Cortex of kidney (tissue), 1 donor: ENCODE measurements around the gene DNMT1.

Experiments
- DNase-seq: peaks from one replicate; lab custom pipeline; 2025; lab: John Stamatoyannopoulos, UW

The DNMT1 gene

DNA sequence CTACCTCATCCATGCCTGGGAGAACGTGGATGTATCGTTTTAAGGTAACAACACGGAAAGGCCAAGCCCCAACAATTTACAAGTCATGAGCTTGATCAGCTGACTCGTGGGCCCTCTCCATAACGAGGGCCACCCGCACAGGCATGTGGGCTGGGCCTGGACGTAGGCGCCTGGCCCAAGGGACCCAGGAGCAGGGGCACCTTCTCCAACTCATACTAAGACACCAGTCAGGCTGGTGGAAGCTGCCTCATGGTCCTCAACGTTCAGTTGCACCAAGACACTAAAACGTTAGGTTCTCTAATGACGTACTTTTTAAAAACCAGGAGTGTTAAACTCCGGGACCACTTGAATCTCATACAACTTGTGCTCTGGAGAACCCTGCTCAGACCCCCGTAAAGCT lies 53.3 kb downstream of the DNMT1 start:
- DNase-seq = no peak

DNA sequence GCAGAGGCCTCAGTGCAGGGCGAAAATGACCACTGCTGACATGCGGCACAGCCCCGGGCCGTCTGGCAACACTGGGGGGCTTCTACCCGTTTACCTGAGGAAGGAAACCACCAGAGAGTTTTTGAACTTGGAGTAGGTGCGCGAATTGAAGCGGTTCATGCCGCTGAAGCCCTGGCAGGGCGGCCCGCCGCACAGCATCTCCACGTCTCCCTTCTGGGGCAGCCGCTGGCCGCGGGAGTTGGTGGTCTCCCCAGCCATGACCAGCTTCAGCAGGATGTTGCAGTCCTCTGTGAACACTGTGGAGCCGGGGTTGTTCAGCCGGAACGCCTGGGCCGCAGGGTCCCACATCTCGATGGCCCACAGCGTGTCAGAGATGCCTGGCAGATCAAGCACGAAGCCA lies 54.8 kb downstream of the DNMT1 start:
- no peak for DNase-seq

DNA sequence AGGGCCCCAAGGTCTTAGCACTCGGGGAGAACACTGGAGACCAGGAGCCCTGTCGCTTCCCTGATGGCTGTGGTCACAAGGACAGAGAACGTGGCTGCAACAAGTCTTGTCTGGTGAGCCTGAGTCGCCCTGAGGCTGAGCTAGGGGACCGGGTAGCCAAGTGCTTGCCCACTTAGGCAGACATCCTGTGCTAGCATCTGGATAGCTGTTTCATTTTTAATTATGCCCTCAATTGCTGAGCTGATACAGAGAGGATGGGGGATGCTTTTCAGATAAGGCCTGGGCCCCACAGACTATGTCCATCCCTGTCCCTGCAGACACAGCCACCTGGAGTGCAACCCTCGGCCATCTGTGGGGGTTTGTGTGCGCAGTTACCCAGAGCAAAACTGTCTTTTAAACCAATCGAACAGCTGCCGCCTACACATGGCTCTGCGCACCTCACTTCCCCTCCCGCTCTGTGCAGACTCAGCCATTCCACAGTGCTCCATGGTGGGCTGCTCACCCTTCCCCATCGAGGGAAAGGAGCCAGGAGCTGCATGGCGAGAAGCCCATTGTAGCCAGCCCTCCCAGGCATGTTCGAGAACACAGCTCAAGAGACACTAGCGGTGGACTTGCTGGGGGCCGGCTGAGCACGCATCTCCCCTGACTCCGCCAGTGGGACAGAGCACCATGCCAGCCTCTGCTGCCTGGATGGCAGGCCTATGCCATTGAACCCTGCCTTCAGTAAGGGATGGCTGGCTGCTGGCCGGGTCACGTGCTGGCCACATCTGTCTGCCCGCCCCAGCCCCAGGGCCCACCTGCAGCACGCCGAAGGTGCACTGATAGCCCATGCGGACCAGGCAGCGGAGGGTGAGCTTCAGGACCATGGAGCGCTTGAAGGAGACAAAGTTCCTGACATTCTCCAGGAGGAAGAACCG lies 55.6 kb downstream of the DNMT1 start:
- no peak for DNase-seq

DNA sequence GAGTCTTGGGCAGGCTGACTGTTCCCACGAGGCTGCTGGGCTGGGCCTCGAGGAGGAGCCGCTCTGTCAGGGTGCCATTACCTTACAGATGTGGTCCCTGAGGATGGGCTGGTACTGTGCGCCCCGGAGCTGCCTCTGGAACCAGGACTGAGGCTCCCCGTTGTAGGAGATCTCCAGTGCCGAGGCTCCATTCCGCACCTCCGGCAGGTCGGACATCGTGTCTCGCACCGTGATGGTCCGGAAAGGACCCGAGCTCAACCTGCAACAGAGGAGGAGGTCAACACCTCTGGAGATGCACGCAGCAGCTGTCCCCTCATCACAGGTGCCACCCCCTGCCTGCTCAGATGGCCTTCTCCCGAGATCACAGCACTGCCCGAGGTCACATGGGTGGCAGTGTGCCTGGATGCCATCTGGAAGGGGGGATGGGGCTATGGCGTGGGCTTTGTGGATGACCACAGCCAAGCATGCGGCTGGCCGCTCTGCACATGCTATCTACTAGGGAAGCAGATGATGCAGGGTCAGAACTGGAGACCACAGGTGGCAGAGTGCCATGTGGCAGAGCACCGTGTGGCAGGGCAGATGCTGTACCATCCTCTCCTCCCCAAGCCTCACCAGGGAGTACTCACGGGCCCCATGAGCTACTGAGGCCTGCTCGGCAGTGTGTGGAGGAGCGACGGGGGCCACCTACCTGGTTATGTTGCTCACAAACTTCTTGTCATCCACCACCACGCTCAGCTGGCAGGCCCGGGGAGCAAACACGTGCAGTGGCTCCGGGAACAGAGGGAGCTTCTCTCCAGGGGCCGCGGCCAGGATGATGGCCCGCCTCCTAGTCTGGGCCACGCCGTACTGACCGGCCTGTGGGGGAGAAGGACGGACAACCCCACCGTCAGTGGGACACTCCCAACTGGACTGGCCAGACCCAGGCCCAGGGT lies 56.7 kb downstream of the DNMT1 start:
- DNase-seq = no peak

DNA sequence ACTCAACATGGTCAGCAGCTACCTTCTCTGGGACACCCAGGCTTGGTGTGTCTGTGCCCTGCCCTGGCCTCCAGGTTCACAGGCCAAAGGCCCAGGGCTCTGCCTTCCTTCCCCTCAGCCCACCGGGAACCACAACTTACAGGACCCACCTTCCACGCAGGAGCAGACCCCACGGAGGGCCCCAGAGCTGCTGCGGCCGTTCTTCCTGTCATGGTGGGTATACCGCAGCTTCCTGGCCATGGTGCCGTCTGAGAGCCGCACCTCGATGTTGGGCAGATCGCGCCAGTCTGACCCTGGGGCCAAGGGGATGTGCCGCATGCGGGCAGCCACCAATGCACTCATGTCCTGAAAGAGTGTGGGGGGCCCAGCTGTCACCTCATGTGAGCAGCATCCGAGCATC lies 57.8 kb downstream of the DNMT1 start:
- DNase-seq = no peak

DNA sequence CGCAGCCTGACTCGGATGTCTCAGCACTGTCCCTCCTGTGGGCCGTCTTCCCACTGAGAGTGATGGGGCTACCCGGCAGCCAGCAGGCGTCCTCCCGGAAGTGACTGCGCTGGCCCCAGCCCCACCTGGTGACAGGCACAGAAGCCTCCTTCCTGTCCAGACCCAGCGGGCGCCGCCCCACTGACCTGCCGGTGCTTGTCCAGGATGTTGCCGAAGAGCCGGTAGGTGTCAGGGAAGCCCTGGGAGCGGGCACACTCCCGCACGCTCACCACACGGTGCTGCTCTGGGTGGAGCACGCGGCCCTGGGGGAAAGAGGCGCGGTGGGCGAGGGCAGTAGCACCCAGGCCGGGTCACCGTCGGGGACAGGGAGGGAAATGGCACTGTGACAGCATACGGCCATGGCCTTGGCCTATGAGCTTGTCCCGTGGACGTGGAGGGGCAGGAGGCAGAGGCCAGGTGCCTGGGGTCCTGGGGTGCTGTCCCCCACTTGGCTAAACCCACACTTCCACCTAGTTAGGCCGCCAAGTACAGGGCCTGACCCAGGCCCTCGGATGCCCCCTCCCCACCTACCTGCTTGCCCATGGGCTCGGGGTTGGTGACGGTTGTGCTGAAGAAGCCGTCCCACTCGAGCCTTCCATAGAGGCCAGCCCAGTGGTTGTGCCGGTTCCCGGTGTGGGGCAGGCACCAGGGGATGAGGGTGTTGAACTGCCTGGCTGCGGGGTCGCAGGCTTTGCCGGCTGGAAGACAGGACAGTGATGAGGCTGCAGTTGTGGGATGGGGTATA lies 59.0 kb downstream of the DNMT1 start:
- no peak for DNase-seq

DNA sequence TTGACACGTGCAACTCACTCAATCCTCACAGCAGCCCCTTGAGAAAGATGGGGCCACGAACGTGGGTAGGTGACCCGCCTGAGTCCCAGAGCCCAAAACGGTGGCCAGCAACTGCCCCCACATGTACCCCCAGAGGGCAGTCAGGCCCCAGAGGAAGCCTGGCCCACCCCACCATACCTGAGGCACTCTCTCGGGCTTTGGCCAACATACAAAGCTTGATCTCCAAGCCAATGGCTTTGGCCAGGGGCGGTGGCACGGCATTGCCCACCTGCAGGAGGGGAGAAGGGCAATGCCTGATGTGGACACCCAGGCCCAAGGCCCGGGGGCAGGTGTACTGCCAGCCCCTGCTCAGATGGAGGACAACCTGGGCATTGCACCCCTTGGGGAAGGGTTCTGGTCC lies 60.7 kb downstream of the DNMT1 start:
- DNase-seq = no peak

DNA sequence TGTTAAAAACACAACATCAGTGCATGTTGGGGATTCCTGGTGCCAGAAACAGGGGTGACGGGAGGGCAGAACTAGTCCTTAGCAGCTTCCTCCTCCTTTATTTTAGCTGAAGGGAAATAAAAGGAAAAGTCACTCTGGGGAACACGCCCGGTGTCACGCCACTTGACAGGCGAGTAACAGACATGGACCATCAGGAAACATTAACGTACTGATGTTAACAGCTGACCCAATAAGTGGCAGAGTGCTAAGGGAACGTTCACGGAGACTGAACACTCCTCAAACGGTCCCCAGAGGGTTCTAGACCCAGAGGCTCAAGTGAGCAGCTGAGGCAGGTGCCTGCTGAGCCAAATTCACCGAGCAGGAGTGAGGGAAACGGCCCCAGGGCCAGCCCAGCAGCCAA lies 61.2 kb downstream of the DNMT1 start:
- DNase-seq = no peak

DNA sequence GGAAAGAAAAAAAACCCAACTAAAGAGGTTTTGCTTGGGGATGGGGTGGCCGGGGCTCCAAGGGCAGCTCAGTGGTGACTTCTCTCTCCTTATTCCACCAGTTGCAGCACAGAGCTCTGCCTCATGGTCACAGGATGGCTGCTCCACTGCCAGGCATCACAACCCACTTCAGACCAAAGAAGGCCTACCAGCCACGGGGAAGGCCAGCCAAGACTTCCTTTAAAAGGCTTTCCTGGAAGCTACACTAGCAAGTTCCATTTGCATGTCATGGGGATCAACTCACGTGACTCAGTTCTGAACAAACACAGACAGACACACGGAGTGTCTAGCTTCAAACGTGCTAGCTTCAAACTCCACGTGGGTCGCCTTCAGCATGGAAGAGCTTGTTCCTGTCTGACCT lies 61.8 kb downstream of the DNMT1 start:
- no peak for DNase-seq

DNA sequence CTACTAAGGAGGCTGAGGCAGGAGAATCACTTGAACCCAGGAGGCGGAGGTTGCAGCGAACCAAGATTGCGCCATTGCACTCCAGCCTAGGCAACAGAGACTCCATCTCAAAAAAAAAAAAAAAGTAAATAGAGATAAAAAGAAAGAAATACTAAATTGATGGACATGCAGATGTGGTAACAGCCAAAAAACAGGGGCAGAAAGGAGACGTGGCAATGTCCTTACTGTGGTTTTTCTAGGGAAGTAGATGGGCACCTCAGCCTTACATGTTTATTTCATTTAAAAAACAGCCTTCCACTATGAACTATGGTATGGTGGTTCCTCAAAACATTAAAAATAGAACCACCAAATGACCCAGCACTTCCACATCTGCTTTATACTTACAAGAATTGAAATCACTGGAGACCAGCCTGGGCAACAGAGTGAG lies 68.5 kb downstream of the DNMT1 start:
- DNase-seq = no peak

DNA sequence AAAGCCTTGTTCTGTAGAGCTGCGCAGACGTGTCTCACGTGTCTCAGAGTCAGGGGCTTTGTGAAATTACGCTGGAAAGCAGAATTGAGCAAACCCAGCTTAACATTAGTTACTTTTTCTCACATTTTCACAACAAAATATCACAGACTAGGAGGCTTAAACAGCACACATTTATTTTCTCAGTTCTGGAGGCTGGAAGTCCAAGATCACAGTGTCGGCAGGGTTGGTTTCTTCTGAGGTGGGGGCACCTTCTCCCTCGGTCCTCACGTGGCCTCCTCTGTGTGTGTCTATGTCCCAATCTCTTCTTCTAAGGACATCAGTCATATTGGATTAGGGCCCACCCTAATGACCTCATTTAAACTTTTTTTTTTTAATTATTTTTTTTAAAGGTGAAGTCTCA lies 70.3 kb downstream of the DNMT1 start:
- DNase-seq = no peak

DNA sequence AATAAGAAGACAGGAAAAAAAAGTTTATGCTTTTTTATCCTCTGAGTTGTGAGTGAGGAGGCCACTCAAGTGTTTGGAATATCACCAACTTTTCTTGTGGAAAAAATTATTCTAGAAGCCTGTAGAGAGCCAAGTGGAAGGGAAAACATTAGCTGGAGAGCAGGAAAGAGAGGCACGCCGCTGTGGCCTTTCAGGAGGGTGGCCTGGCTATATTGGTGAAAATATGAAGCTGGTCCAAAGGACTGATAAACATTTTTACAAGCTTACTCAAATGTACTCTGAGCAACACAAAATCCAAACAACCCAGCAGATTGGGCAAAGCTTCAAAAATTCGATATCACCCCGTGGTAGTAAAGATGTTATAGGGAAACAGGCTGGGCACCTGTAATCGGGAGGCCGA lies 72.7 kb downstream of the DNMT1 start:
- DNase-seq = no peak

DNA sequence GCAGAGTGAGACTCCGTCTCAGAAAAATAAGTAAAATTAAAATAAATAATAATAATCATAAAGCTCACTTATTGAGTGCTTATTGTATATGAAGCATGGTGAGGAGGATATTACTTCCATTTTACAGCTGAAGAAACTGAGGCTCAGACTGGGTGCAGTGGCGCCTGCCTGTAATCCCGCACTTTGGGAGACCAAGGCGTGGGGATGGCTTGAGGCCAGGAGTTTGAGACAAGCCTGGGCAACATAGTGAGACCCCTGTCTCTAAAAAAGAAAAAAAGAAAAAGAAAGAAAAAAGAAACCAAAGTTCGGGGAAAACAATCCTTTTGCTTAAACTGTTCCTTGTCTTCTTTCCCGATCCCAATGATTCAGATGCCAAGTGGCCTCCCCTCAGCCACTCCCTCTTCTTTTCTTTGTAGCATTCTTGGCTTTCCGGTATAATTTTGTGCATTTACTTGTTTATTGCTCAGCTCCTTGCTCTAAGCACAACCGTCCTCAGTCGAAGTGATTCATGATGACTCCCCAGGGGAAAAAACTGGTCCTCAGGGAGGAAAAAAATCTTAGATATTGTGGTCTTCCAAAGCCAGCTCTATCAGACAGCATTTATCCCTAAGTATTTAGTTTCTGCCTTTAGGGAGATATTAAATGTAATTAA lies 74.1 kb downstream of the DNMT1 start:
- DNase-seq = no peak

DNA sequence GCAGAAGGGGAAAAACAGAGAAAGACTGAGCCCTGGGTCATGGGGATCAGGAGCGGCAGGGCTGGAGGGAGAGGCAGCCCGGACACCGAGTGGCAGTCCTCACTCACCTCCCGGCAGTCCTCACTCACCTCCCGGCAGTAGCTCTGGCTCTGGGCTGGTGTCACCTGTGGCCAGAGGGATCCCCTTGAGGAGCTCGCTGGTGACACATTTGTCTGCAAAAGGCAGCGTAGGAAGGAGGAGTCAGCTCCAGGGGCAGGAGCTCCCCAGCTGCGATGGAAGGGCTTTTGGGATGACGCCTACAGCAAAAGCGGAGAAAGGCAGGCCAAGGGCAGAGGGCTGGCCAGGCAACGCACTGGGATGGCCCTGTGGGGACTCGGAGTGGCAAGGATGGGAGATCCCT lies 75.8 kb downstream of the DNMT1 start:
- no peak for DNase-seq

DNA sequence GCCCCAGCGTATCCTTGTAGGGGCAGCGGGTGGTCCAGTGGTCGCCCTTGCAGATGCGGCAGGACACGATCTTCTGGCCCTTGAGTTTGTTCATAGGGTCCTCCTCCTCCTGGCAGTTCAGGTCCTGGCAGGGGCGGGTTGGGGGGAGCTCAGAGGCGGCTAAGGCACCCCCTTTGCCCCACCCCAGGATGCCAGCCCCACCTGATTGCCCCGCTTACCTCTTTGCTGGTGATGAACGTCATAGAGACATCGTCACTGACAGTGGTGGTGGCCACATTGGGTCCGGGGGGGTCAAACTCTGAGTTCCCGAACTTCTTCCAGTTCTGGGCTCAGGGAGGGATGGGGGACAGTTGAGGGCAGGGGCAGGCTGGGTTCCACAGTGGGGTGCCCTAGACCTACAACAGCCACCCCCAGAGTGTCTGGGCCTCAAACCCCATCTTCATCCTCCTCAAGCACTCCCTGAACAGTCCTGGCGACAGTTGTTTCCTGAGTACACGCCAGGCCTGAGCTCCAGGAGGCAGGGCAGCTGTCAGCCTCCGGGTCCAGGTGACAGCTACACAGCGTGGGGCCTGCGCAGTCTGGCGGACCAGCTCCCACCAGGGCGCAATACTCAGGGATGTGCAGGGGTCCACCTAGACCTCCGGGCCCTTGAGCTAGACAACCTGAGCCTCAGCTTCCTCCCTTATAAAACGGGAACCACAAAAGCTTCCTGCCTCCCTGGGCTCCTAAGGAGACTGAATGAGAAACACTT lies 77.7 kb downstream of the DNMT1 start:
- no peak for DNase-seq

DNA sequence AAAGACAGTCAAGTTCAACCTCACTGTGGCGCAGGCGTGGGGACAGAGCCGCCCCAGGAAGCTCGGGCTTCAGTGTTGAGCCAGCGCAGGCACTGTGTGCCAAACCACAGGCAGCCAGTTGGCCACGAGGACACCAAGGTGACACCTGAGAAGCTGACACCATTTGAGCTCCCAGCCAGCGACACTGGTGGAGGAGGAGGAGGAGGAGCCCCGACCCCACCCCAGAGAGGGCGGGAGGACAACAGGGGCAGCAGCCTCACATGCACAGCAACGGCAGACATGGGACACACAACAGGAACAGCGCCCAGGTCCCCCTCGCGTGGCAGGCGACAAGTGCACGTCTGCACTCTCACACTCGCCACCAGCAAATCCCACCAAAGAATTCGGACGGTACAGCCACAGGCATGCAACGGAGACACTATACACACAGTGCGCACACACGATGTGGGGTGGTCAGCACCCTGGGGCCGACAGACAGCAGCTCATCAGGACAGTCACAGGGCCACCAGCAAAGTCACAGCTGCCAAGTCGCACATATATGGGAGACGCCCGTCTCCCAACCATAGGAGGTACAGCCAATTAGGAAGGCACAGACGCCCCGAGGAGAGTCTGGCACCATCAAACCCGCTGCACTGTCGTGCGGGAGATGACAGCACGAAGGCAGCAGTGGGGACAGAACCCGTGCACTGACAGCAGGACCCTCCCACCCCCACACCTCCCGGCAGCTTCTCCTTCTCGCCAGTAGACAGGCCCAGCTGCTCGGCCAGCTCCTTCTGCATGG lies 78.5 kb downstream of the DNMT1 start:
- no peak for DNase-seq

DNA sequence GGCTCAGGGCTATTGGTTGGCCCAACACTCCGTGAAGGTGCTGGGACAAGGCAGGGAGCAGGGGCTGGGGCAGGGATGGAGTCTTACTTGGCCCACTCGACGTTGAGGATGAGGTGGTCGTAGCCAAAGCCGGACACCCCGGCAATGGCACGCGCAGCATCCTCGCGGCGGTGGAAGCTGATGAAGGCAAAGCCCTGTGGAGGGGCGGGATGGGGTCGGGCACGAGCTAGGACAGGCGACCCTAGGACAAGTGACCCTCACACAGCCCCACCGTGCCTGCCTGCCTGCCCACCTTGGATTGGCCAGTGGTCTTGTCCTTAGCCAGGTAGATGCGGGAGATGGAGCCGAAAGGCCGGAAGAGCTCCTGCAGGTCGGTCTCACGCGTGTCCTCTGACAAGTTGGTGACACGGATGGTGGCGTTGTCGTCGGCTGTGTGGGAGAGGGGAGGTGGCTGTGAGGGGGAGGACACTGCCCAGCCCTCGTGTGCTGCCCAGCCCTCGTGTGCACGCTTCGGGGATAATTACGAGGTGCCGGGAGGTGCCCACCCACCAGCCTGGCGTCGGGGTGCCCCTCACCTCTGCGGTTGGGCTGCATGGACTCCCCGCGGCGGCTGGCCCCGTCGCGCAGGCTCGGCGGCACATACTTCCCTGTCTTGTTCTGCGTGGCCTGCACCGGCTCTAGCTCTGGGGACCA lies 79.2 kb downstream of the DNMT1 start:
- no peak for DNase-seq

DNA sequence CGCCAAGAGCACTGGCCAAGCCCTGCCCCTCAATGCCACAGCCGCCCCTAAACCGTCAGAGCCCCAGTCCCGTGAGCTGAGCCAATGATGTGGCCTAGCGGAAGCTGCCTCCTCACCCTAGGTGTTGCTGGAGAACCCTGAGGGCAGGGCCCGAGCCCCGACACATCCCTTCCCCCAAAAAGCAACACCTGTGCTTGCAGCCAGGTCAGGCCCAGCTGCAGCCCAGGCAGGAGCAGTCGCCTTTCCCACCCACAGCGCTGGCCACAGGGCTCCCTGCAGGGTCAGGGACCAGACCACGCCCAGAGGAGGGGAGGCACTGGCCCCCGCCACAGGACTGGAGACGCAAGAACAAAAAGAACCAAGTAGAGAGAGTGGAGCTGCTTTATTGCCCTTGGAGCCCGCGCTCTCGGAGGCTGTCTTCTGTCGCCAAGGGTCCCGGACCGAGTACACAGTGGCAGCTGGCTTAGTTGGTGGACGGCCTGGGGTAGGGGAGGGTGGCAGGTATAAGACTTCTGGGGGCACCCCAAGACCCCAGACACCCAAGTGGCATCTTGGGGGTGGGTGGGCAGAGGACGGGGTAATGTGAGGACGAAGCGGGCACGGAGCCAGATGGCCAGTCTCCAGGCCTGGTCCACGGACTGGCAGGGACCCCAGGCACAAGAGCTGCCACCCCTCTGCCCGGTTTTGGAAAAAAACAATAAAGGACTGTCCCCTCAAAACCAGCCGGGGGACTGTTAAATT lies 79.9 kb downstream of the DNMT1 start:
- no peak for DNase-seq
